ENCODE results near the gene NRIP2. TPM values are rescaled to one million over a fixed set of nuclear protein-coding genes. Genes with fewer than 3 reads are reported as not detected.

The NRIP2 gene, protein sequence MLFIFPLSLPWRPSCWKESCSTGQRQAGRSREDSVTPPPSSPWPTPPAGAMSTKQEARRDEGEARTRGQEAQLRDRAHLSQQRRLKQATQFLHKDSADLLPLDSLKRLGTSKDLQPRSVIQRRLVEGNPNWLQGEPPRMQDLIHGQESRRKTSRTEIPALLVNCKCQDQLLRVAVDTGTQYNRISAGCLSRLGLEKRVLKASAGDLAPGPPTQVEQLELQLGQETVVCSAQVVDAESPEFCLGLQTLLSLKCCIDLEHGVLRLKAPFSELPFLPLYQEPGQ
- total RNA-seq = not detected in 2 replicates

DNA sequence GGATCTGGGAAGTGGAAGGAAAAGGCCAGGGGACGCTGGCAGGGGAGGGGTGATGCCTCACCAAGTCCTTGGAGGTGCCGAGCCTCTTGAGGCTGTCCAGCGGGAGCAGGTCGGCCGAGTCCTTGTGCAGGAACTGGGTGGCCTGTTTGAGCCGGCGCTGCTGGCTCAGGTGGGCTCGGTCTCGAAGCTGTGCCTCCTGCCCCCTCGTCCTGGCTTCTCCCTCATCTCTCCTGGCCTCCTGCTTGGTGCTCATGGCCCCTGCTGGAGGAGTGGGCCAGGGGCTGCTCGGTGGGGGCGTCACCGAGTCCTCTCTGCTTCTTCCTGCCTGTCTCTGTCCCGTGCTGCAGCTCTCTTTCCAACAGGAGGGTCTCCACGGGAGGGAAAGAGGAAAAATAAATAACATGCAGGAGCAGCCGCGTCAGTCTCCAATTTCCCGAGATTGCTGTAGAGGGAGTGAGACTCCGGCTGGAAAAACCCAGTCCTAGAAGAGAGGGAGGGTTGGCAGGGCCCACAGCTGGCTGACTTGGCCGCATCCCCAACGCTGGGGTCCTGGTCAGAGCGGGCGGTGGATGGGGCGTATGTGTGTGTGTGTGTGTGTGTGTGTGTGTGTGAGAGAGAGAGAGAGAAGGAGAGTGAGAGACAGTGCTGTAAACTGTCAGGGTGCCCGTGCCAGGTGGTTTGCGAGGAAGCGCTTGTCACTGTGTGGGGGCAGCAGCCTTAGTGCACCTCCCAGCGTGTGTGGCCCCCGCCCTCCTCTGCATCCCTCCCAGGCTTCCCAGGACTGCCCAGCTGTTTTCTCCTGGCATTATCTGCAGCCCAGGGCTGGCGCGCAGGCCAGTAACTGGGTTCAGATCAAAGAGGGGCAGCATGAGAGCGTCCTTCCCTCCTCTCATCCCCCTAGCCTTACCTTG, at the start of gene NRIP2:
NRIP2 (minus strand) TSS at position 455 of the 911 bp plus-strand sequence; CDS start at position 403, 52 bp downstream.

DNA sequence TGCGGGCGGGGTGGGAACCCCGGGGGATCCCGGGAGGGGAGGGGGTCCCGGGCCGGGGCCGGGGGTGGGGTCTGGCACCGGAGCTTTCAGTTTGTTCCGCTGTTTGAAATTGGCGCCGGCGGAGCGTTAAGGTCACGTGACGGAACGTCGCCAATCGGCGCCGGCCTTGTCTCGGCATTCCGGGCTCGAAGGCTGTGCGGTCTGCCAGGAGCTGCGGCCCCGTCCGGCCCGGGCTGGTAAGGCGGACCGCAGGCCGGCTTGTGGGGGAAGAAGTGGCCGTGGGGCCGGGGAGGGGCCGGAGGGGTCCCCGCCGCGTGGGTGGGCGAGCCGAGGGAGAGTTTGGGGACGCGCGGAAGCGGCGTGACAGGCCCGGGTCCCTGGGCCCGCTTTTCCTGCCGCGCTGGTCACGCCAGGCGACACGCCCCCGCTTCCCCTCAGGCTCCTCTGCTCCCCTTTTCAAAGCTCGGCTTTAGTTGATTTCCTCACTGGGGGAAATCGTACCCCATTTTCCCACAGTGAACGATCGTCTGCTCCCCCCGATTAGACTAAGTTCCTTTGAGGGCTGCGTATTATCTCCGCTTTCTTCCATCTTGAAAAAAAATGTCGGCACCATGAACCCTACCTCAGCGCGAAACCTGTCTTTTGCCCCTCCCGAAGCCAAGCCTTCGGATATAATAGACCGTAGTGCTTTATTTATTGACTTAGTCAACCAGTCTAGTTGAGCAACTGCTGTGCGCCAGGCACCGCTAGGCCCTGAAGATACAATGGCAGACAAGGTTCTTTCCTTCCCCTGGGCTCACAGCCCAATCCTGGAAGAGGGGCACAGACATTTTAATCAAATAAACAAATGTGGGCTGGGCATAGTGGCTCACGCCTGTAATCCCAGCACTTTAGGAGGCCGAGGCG, 42.5 kb upstream of the NRIP2 start, which contains the start of the genes FOXM1 and RHNO1:
FOXM1 (minus strand) TSS at position 128 of the 906 bp plus-strand sequence. CDS start 2,696 bp downstream, outside the sequence.
RHNO1 (plus strand) TSS at position 177 of the 906 bp plus-strand sequence. CDS start 8,144 bp downstream, outside the sequence.

DNA sequence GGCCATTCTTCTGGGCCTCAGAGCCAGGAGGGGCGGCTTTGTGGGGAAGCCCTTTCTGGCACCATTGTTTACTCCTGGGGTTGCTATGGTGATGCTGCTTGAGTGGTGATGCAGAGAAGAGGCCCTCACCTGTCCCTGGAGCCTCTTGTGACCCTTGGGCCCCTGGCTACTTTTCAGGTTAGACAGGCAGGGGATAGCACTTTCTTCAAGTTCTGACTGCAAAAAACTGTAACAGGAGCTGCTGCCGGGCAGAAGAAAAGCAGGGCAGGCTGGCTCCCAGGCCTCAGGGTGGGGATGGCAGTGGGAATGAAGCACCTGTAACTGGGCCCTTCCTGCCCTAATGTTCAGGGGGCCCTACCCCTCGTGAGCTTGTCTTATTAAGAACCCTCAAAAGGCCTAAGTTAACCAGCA, 22.2 kb upstream of the NRIP2 start, which contains the start of gene TEX52:
TEX52 (minus strand) TSS at position 19 of the 411 bp plus-strand sequence; CDS start at position 6, 13 bp downstream.

DNA sequence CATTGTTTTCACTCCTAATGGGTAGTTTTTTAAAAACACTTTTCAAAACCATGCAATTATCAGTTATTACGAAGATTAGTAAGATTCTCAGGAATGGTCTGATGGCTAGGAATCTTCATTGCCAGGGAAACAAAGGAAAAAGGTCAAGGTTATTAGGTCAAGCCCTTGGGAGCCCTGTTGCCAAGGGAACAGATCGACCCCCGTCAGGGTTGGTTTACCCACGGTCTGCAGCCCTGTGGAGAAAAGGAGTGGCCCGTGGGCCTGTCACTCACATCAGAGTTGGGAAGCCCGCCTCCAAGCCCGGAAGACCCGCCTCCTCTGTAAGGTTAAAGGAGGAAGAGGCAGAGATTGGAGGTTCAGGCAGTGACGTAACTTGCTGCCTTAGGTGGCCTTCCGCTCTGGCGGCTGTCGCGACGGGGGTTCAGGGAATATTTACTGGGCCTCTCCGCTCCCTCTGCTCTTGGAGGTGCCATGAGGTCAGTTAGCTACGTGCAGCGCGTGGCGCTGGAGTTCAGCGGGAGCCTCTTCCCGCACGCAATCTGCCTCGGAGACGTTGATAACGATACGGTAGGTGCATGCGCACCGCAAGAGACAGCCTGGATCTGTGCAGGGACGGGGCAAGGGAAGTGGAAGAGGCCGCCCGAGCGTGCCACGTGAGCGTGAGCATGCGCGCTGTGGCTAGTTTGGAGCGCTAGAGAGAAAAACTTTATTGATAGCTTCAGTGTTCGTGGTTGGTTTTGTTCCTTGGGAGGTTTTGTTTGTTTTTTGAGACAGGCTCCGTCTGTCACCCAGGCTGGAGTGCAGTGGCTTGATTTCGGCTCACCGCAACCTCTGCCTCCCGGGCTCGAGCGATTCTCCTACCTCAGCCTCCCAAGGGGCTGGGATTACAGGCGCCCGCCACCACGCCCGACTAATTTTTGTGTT, 22.3 kb downstream of the NRIP2 start, which contains the start of gene ITFG2:
ITFG2 (plus strand) TSS at position 379 of the 924 bp plus-strand sequence; CDS start at position 472, 93 bp downstream.

DNA sequence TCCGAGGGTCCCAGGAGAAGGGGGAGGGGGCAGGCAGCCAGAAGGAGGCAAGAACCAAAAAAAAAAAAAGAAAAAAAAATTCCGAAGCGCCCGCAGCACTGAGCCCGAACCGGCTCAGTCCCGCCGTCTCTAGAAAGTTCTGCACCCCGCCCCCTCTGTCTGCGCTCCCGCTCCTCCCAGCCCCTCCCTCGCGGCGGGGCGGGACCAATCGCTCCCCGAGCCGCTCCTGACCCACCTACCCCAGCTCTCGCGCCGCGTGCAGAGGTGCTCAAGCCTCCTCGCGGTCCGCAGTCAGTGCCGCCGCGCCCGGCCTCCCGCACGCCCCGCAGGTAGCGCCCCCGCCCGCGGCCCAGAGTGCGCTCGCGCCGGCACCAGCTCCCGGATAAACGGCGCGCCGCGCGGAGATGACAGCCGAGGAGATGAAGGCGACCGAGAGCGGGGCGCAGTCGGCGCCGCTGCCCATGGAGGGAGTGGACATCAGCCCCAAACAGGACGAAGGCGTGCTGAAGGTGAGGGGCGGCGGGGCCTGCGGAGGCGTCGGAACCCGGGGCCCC, 40.0 kb downstream of the NRIP2 start, which contains the start of gene FKBP4:
FKBP4 (plus strand) TSS at position 235 of the 554 bp plus-strand sequence; CDS start at position 405, 170 bp downstream.

Other genes starting within 250 kb of the NRIP2 start
- gene FKBP4, start 40.1 kb downstream of the NRIP2 start, total RNA-seq = 24.7 and 32.0 TPM in 2 replicates
- gene ITFG2, start 22.4 kb downstream of the NRIP2 start, total RNA-seq = 8.9 and 12.9 TPM in 2 replicates
- under 0.01 TPM in 1 of 2 replicates, not detected in the other for gene TEX52, start 22.0 kb upstream of the NRIP2 start, total RNA-seq
- 1.3 TPM in 2 replicates for gene FOXM1, start 42.1 kb upstream of the NRIP2 start, total RNA-seq
- 18.3 and 18.5 TPM in 2 replicates for gene RHNO1, start 42.2 kb upstream of the NRIP2 start, total RNA-seq
- gene TULP3, start 55.9 kb upstream of the NRIP2 start, total RNA-seq = 17.4 and 19.3 TPM in 2 replicates
- 17.5 and 18.4 TPM in 2 replicates for gene TEAD4, start 124.4 kb upstream of the NRIP2 start, total RNA-seq
- 120 and 128 TPM in 2 replicates for gene TSPAN9, start 242.3 kb upstream of the NRIP2 start, total RNA-seq

All from dermis lymphatic vessel endothelial cell (primary cell).